Calu3 (cell line): ENCODE measurements around the gene FBXO39. TPM values are rescaled to one million over a fixed set of nuclear protein-coding genes. Genes with fewer than 3 reads are reported as not detected.
A peak's percentile ranks its signal among the peaks of the same experiment; 100 is the strongest.

Experiments
- BruUV-seq: library from RNA; stranded (reverse); fragments of 400-500 nt; replicated peaks from 2 replicates; lab custom pipeline; 2021; lab: Mats Ljungman, UMichigan
- CTCF ChIA-PET: fragments of 300-600 bp; sonication (Branson Sonifier 250); formaldehyde crosslinking; loops from one replicate; lab custom pipeline; 2022; ENCODE audit warnings: antibody characterized with exemption; lab: Charles Lee
- DNase-seq: peaks from one replicate; pipeline ENCODE4 v3.0.0; 2022
- H3K27ac Mint-ChIP-seq: one replicate; pipeline ENCODE4 v1.8.0; 2022; ENCODE audit warnings: mixed read lengths; ENCODE audit not compliant: unreplicated experiment
- H3K27me3 Mint-ChIP-seq: one replicate; pipeline ENCODE4 v1.8.0; 2022; ENCODE audit warnings: mixed read lengths; ENCODE audit not compliant: unreplicated experiment
- H3K36me3 Mint-ChIP-seq: one replicate; pipeline ENCODE4 v1.8.0; 2022; ENCODE audit warnings: mild to moderate bottlenecking, moderate library complexity, mixed read lengths; ENCODE audit not compliant: insufficient read depth, unreplicated experiment
- H3K4me1 Mint-ChIP-seq: one replicate; pipeline ENCODE4 v1.8.0; 2022; ENCODE audit warnings: mild to moderate bottlenecking, low read depth, mixed read lengths; ENCODE audit not compliant: unreplicated experiment
- H3K4me3 Mint-ChIP-seq: one replicate; pipeline ENCODE4 v1.8.0; 2022; ENCODE audit warnings: mild to moderate bottlenecking, low read depth, moderate library complexity, mixed read lengths; ENCODE audit not compliant: unreplicated experiment
- H3K9me3 Mint-ChIP-seq: one replicate; pipeline ENCODE4 v1.8.0; 2022; ENCODE audit warnings: low read depth, mixed read lengths; ENCODE audit not compliant: unreplicated experiment
- intact Hi-C: fragments of 100-400 bp; cut with micrococcal nuclease; formaldehyde crosslinking; loops from one replicate; pipeline ENCODE4 v1.10.0; 2022; ENCODE audit not compliant: unreplicated experiment
- total RNA-seq: library from RNA; stranded (reverse); gene quantifications from 2 replicates; pipeline ENCODE4 v1.2.3, GENCODE V29; 2022
- TF ChIP-seq, protein P1 (sequence below): fragments of 200-600 bp; IDR thresholded peaks from one replicate; pipeline ENCODE4 v1.8.0; 2022; ENCODE audit warnings: antibody characterized with exemption; ENCODE audit not compliant: unreplicated experiment

FBXO39 gene
- total RNA-seq, 1 experiment from 2014 or later: 0.59 TPM

DNA sequence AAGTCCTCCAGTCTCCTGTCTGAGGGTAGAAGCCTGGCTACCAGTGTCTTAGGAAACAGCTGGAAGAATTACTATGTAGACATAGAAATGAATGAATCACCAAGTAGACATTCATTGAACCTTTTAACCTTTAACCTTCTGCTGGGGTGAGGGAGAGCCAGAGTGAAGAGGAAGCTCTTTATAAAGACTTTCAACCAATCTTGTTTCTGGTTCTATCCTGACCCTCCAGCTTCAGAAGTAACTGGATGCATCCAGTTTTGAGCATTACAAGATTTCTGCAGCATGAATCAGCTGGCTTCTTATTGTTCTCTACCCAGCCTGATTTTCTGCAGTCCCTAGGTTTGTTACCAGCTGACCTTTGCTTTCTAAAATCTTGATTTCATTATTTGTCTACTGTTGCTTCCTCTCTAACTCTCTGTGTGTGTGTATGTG, 47.0 kb downstream of the FBXO39 start:
- TF ChIP-seq, protein P1, sequence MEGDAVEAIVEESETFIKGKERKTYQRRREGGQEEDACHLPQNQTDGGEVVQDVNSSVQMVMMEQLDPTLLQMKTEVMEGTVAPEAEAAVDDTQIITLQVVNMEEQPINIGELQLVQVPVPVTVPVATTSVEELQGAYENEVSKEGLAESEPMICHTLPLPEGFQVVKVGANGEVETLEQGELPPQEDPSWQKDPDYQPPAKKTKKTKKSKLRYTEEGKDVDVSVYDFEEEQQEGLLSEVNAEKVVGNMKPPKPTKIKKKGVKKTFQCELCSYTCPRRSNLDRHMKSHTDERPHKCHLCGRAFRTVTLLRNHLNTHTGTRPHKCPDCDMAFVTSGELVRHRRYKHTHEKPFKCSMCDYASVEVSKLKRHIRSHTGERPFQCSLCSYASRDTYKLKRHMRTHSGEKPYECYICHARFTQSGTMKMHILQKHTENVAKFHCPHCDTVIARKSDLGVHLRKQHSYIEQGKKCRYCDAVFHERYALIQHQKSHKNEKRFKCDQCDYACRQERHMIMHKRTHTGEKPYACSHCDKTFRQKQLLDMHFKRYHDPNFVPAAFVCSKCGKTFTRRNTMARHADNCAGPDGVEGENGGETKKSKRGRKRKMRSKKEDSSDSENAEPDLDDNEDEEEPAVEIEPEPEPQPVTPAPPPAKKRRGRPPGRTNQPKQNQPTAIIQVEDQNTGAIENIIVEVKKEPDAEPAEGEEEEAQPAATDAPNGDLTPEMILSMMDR: no peak
- H3K27me3 Mint-ChIP-seq: peaks cover 20% of the 10 kb centered on the region
- no peak overlapping the region for H3K4me3 Mint-ChIP-seq
- no peaks in the 10 kb centered on the region for H3K36me3 Mint-ChIP-seq
- peaks cover 9% of the 10 kb centered on the region for H3K4me1 Mint-ChIP-seq
- no peak for DNase-seq
- H3K27ac Mint-ChIP-seq: no peak overlapping the region
- H3K9me3 Mint-ChIP-seq: peaks cover 6% of the 10 kb centered on the region
- no TSS peak for BruUV-seq
- CTCF ChIA-PET: interaction anchor here (0.5 to 0.7 kb wide), 2 partner anchors 88 to 1402 kb away, joined by 8 to 10 read pairs; no protein-coding TSS in a partner anchor
- intact Hi-C loops: no loop called here

DNA sequence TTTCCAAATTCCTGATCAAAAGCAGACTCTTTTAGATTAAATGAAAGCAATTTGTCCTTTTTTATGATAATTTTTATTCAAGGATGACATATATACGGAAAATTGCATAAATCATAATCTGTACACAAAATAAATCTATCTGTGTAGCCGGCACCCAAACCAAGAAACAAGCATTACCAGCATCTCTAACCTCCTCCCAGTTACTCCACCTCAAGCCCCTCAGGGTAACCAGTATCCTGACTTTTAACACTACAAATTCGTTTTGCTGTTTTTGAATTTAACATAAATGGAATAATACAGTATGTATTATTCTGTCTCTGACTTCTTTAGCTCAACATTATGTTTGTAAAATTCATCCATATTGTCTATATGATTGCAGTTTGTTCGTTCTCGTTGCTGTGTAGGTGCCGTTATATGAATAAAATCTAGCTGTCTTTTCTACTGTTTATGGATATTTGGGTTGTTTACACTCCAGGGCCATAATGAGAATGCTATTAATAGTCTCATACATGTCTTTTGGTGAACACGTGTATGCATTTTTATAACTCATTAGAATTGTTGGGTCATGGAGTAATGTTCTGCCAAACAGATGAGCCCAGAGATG, 54.5 kb downstream of the FBXO39 start:
- no peaks in the 10 kb centered on the region for H3K4me1 Mint-ChIP-seq
- no peak for DNase-seq
- CTCF ChIA-PET: no interaction called here
- H3K4me3 Mint-ChIP-seq: no peak overlapping the region
- TF ChIP-seq, protein P1: no peak
- peaks cover 40% of the 10 kb centered on the region for H3K27me3 Mint-ChIP-seq
- H3K9me3 Mint-ChIP-seq: no peaks in the 10 kb centered on the region
- intact Hi-C loops: no loop called here
- no peak overlapping the region for H3K27ac Mint-ChIP-seq
- peaks cover 6% of the 10 kb centered on the region for H3K36me3 Mint-ChIP-seq
- no TSS peak for BruUV-seq

DNA sequence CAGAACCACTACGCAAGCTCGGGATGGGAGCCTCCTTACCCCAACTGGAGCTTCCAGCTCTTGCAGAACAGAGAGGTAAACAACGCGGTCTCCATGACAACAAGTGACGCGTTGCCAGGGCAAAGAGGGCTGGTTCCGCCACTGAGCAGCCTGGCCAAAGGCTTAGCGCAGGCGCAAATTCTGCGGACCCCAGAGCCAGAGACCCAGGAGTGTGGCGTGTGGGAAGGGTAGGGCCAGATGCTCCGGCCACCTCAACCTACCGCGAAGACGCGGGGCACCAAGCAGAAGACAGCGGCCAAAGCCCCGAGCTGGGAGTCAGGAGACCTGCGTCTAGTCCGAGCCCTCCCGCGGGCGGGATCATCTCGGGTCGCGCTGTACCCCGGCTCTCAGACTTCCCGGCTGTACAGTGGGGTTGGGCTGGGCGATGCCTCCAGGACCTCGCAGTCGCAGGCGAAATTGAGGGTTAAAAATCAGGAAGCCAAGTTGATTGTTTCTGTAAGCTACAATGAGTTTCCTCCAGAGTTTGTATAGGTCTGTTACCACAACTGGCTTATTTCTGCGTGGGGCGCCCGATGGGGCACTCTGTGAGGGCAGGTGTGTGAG, 55.7 kb downstream of the FBXO39 start, which contains the start of gene TEKT1:
Gene TEKT1 (minus strand): TSS at position 69 of the 603 bp plus-strand sequence. CDS start 1,353 bp downstream, outside the sequence.
- Mint-ChIP-seq H3K9me3 (no peaks in the 10 kb centered on the region), H3K4me3 (peak within 1 kb of the TSS; percentile 67), H3K4me1 (no peaks in the 10 kb centered on the region), H3K27me3 (peaks cover 52% of the 10 kb centered on the region), H3K27ac (peak within 1 kb of the TSS; percentile 2), H3K36me3 (peaks cover 6% of the 10 kb centered on the region)
- CTCF ChIA-PET: interaction anchor here (1.4 kb wide), 1 partner anchor 12 kb away, joined by 4 read pairs; no protein-coding TSS in a partner anchor
- no TSS peak for BruUV-seq
- intact Hi-C loops: no loop called here
- TF ChIP-seq, protein P1: no peak
- peak; percentile 77 for DNase-seq

Other genes with a start within 250 kb of the FBXO39 start
- 10.3 and 10.7 TPM in 2 replicates for gene PITPNM3, start 219.7 kb upstream of the FBXO39 start, total RNA-seq
- 19.8 and 25.9 TPM in 2 replicates for gene KIAA0753, start 135.5 kb upstream of the FBXO39 start, total RNA-seq
- 95.2 and 105 TPM in 2 replicates for gene TXNDC17, start 135.2 kb upstream of the FBXO39 start, total RNA-seq
- gene MED31, start 124.6 kb upstream of the FBXO39 start, total RNA-seq: 15.1 and 19.9 TPM in 2 replicates
- gene C17orf100, start 124.5 kb upstream of the FBXO39 start, total RNA-seq: 1.8 and 3.1 TPM in 2 replicates
- 0.71 and 3.1 TPM in 2 replicates for gene SLC13A5, start 62.8 kb upstream of the FBXO39 start, total RNA-seq
- 57.1 and 168 TPM in 2 replicates for gene XAF1, start 20.2 kb upstream of the FBXO39 start, total RNA-seq
- gene TEKT1, start 55.5 kb downstream of the FBXO39 start, total RNA-seq: not detected in 2 replicates
- gene ALOX12, start 219.8 kb downstream of the FBXO39 start, total RNA-seq: not detected in 2 replicates
- gene RNASEK, start 236.4 kb downstream of the FBXO39 start, total RNA-seq: 120 and 124 TPM in 2 replicates
- not detected in 2 replicates for gene BCL6B, start 246.8 kb downstream of the FBXO39 start, total RNA-seq